HepG2 (cell line): ENCODE measurements around the gene RASD1. TPM values are rescaled to one million over a fixed set of nuclear protein-coding genes. Genes with fewer than 3 reads are reported as not detected.

Experiments used
- BRD4 ChIP-seq: sonication (generic); formaldehyde crosslinking; IDR thresholded peaks from 2 replicates; pipeline ENCODE4 v1.4.0; 2020; ENCODE audit warnings: missing genetic modification reagents
- CBFB ChIP-seq: sonication (generic); formaldehyde crosslinking; IDR thresholded peaks from 2 replicates; pipeline ENCODE4 v1.4.0; 2020; ENCODE audit warnings: missing genetic modification reagents
- HMG20B ChIP-seq: conservative IDR thresholded peaks from 2 replicates; pipeline ENCODE4 v1.6.1; 2016; ENCODE audit warnings: missing genetic modification reagents, missing compliant biosample characterization
- MAFK ChIP-seq, 2 experiments: IDR thresholded peaks in 1 of 2; conservative IDR thresholded peaks in 1 of 2; 2 replicates each; pipeline ENCODE4 v1.6.1; 2011; ENCODE audit warnings: improper control_type of control experiment in 2 of 2, low read length in 2 of 2
- NR3C1 ChIP-seq: sonication (generic); formaldehyde crosslinking; IDR thresholded peaks from 2 replicates; pipeline ENCODE4 v1.4.0; 2020; ENCODE audit warnings: missing genetic modification reagents
- SAFB2 ChIP-seq: sonication (generic); formaldehyde crosslinking; IDR thresholded peaks from 2 replicates; pipeline ENCODE4 v1.5.1; 2020; ENCODE audit warnings: missing genetic modification reagents, low read depth, mild to moderate bottlenecking, borderline replicate concordance
- SKI ChIP-seq: fragments of 450-650 bp; IDR thresholded peaks from one replicate; pipeline ENCODE4 v1.6.1; 2018; ENCODE audit warnings: mild to moderate bottlenecking; ENCODE audit not compliant: partially characterized antibody
- ZNF235 ChIP-seq: sonication (generic); formaldehyde crosslinking; IDR thresholded peaks from 2 replicates; pipeline ENCODE4 v1.8.1; 2023; ENCODE audit warnings: mild to moderate bottlenecking, missing genetic modification reagents, borderline replicate concordance
- ZNF329 ChIP-seq: sonication (generic); formaldehyde crosslinking; IDR thresholded peaks from 2 replicates; pipeline ENCODE4 v1.9.0; 2021; ENCODE audit warnings: low read depth, mild to moderate bottlenecking, missing genetic modification reagents
- ZNF337 ChIP-seq: sonication (generic); formaldehyde crosslinking; IDR thresholded peaks from 2 replicates; pipeline ENCODE4 v1.5.1; 2020; ENCODE audit warnings: missing genetic modification reagents, low read depth, mild to moderate bottlenecking, borderline replicate concordance
- ZNF552 ChIP-seq: sonication (generic); formaldehyde crosslinking; IDR thresholded peaks from 2 replicates; pipeline ENCODE4 v1.9.0; 2022; ENCODE audit warnings: missing genetic modification reagents, mild to moderate bottlenecking, borderline replicate concordance
- ZNF570 ChIP-seq: sonication (generic); formaldehyde crosslinking; IDR thresholded peaks from 2 replicates; pipeline ENCODE4 v1.4.0; 2020; ENCODE audit warnings: mild to moderate bottlenecking, missing genetic modification reagents, borderline replicate concordance
- polyA plus RNA-seq, 8 experiments: library from polyadenylated mRNA; depleted of rRNA in 3 of 8; stranded (reverse) in 7 of 8; unstranded in 1 of 8; fragments of >200 nt; fragmentation: Illumina TruSeq in 4 of 8; extraction: Trizol in 4 of 8; gene quantifications; 2 replicates each; pipeline versions ENCODE4 v1.2.1 to v1.2.3, GENCODE V29; 2011 to 2016; ENCODE audit warnings: low read depth in 4 of 8, missing spikeins in 1 of 8, mixed read lengths in 1 of 8; ENCODE audit not compliant: insufficient read depth in 1 of 8
- total RNA-seq, 5 experiments: library from RNA; depleted of rRNA; stranded (reverse); fragments of >200 nt; fragmentation: Illumina TruSeq; extraction: Trizol; gene quantifications; 2 replicates each; pipeline ENCODE4 v1.2.3, GENCODE V29; 2016; ENCODE audit warnings: low read depth in 1 of 5
- TF ChIP-seq, protein P1 (sequence below): sonication (generic); formaldehyde crosslinking; IDR thresholded peaks from 2 replicates; pipeline ENCODE4 v1.9.0; 2021; ENCODE audit warnings: mild to moderate bottlenecking, missing genetic modification reagents
- TF ChIP-seq, protein P2 (sequence below): sonication (generic); formaldehyde crosslinking; IDR thresholded peaks from 2 replicates; pipeline ENCODE4 v1.4.0; 2020; ENCODE audit warnings: low read depth, mild to moderate bottlenecking, missing genetic modification reagents
- TF ChIP-seq, protein P3 (sequence below): sonication (generic); formaldehyde crosslinking; IDR thresholded peaks from 2 replicates; pipeline ENCODE4 v1.4.0; 2020; ENCODE audit warnings: missing genetic modification reagents
- TF ChIP-seq, protein P4 (sequence below): IDR thresholded peaks from 2 replicates; pipeline ENCODE4 v1.6.1; 2018; ENCODE audit warnings: missing genetic modification reagents
- TF ChIP-seq, protein P5 (sequence below): fragments of 450-650 bp; IDR thresholded peaks from 2 replicates; pipeline ENCODE4 v1.6.1; 2016

RASD1 gene
- total and polyA plus RNA-seq, 2 of the 13 experiments (the other 11 are each of a cell fraction or from before 2014, with no cell fraction given), result 1.6 to 4.2 TPM

DNA sequence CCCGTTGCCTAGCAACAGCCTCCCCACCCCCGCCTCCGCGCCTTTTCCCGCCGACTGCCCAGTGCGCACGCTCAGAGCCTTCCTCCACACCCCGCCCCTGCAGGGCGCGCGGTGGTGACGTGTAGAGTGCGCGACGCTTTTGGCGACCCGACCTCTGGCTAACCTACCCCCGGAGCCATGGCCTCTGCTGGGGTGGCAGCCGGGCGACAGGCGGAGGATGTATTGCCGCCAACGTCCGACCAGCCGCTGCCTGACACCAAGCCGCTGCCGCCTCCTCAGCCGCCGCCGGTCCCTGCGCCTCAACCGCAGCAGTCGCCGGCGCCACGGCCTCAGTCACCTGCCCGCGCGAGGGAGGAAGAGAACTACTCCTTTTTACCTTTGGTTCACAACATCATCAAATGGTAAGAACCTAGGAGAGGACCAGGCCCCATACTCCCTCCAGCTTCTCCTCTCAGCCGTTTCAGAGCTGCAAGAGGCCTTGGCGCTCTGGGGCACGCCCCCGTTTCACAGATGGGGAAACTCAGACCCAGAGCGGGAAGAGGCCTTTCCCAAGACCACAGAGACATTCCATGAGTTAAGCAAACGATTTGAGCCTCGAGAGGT is 19.2 kb downstream of the RASD1 start, which contains the start of gene MED9 (continued):
- no peak for TF ChIP-seq HMG20B (CRISPR knock-in tag)
- TF ChIP-seq, protein P1, sequence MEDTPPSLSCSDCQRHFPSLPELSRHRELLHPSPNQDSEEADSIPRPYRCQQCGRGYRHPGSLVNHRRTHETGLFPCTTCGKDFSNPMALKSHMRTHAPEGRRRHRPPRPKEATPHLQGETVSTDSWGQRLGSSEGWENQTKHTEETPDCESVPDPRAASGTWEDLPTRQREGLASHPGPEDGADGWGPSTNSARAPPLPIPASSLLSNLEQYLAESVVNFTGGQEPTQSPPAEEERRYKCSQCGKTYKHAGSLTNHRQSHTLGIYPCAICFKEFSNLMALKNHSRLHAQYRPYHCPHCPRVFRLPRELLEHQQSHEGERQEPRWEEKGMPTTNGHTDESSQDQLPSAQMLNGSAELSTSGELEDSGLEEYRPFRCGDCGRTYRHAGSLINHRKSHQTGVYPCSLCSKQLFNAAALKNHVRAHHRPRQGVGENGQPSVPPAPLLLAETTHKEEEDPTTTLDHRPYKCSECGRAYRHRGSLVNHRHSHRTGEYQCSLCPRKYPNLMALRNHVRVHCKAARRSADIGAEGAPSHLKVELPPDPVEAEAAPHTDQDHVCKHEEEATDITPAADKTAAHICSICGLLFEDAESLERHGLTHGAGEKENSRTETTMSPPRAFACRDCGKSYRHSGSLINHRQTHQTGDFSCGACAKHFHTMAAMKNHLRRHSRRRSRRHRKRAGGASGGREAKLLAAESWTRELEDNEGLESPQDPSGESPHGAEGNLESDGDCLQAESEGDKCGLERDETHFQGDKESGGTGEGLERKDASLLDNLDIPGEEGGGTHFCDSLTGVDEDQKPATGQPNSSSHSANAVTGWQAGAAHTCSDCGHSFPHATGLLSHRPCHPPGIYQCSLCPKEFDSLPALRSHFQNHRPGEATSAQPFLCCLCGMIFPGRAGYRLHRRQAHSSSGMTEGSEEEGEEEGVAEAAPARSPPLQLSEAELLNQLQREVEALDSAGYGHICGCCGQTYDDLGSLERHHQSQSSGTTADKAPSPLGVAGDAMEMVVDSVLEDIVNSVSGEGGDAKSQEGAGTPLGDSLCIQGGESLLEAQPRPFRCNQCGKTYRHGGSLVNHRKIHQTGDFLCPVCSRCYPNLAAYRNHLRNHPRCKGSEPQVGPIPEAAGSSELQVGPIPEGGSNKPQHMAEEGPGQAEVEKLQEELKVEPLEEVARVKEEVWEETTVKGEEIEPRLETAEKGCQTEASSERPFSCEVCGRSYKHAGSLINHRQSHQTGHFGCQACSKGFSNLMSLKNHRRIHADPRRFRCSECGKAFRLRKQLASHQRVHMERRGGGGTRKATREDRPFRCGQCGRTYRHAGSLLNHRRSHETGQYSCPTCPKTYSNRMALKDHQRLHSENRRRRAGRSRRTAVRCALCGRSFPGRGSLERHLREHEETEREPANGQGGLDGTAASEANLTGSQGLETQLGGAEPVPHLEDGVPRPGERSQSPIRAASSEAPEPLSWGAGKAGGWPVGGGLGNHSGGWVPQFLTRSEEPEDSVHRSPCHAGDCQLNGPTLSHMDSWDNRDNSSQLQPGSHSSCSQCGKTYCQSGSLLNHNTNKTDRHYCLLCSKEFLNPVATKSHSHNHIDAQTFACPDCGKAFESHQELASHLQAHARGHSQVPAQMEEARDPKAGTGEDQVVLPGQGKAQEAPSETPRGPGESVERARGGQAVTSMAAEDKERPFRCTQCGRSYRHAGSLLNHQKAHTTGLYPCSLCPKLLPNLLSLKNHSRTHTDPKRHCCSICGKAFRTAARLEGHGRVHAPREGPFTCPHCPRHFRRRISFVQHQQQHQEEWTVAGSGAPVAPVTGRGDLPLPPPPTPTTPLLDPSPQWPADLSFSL (CRISPR knock-in tag), result no peak
- TF ChIP-seq SAFB2 (CRISPR knock-in tag), result peak; percentile 79; the same call in 1 of the 2 replicates
- no peak for TF ChIP-seq ZNF552
- TF ChIP-seq, protein P2, sequence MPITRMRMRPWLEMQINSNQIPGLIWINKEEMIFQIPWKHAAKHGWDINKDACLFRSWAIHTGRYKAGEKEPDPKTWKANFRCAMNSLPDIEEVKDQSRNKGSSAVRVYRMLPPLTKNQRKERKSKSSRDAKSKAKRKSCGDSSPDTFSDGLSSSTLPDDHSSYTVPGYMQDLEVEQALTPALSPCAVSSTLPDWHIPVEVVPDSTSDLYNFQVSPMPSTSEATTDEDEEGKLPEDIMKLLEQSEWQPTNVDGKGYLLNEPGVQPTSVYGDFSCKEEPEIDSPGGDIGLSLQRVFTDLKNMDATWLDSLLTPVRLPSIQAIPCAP (CRISPR knock-in tag), result no peak
- no peak for TF ChIP-seq ZNF570 (CRISPR knock-in tag)
- 0 out of 2 replicates have a peak, but pooled peaks have one; percentile 31 for TF ChIP-seq ZNF235 (CRISPR knock-in tag)
- TF ChIP-seq, protein P3, sequence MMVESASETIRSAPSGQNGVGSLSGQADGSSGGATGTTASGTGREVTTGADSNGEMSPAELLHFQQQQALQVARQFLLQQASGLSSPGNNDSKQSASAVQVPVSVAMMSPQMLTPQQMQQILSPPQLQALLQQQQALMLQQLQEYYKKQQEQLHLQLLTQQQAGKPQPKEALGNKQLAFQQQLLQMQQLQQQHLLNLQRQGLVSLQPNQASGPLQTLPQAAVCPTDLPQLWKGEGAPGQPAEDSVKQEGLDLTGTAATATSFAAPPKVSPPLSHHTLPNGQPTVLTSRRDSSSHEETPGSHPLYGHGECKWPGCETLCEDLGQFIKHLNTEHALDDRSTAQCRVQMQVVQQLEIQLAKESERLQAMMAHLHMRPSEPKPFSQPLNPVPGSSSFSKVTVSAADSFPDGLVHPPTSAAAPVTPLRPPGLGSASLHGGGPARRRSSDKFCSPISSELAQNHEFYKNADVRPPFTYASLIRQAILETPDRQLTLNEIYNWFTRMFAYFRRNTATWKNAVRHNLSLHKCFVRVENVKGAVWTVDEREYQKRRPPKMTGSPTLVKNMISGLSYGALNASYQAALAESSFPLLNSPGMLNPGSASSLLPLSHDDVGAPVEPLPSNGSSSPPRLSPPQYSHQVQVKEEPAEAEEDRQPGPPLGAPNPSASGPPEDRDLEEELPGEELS (CRISPR knock-in tag), result peak; percentile 43; the same call in 1 of the 2 replicates
- TF ChIP-seq, protein P4, sequence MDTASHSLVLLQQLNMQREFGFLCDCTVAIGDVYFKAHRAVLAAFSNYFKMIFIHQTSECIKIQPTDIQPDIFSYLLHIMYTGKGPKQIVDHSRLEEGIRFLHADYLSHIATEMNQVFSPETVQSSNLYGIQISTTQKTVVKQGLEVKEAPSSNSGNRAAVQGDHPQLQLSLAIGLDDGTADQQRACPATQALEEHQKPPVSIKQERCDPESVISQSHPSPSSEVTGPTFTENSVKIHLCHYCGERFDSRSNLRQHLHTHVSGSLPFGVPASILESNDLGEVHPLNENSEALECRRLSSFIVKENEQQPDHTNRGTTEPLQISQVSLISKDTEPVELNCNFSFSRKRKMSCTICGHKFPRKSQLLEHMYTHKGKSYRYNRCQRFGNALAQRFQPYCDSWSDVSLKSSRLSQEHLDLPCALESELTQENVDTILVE, result peak; percentile 70; the same call in 1 of the 2 replicates
- TF ChIP-seq, protein P5, sequence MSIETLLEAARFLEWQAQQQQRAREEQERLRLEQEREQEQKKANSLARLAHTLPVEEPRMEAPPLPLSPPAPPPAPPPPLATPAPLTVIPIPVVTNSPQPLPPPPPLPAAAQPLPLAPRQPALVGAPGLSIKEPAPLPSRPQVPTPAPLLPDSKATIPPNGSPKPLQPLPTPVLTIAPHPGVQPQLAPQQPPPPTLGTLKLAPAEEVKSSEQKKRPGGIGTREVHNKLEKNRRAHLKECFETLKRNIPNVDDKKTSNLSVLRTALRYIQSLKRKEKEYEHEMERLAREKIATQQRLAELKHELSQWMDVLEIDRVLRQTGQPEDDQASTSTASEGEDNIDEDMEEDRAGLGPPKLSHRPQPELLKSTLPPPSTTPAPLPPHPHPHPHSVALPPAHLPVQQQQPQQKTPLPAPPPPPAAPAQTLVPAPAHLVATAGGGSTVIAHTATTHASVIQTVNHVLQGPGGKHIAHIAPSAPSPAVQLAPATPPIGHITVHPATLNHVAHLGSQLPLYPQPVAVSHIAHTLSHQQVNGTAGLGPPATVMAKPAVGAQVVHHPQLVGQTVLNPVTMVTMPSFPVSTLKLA, result no peak
- peak; percentile 81; the same call in 1 of the 2 replicates for TF ChIP-seq CBFB (CRISPR knock-in tag)
- TF ChIP-seq ZNF337 (CRISPR knock-in tag), result no peak
- TF ChIP-seq MAFK (conservative IDR thresholded peaks at IDR 0.05 in 1 of 2, IDR thresholded peaks at IDR 0.05 in 1 of 2; ENCODE audit: low read length in 2 of 2), result no peak
- TF ChIP-seq NR3C1 (CRISPR knock-in tag), result no peak
- TF ChIP-seq SKI, result no peak
- TF ChIP-seq ZNF329 (CRISPR knock-in tag), result peak; percentile 79; the same call in 1 of the 2 replicates
- TF ChIP-seq BRD4 (CRISPR knock-in tag), result peak; percentile 57; the same call in 1 of the 2 replicates
